ENCODE measurements around the gene CAB39L. TPM values are rescaled to one million over a fixed set of nuclear protein-coding genes. Genes with fewer than 3 reads are reported as not detected.

CAB39L gene
- total RNA-seq, 2 donors from 2014 or later: 5.3 to 8.6 TPM

DNA sequence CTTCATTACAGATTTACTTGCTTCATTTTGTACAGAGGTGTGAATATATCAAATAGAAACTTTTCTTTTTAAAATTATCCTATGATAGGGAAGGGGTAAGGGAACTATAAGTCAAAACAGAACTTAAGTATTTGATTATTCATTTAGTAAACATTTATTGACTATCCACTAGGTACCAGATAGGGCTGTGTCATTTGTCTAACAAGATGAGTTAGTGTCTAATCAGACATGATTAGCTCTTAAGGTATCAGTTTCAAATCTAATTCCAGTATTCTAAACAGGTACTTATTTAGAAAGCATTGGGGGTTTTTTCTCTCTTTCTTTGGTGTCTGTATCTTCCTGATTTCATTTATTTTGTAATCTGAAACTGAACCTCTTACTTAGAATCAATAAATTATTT lies 164.0 kb downstream of the CAB39L start:
- TF ChIP-seq, protein P1, sequence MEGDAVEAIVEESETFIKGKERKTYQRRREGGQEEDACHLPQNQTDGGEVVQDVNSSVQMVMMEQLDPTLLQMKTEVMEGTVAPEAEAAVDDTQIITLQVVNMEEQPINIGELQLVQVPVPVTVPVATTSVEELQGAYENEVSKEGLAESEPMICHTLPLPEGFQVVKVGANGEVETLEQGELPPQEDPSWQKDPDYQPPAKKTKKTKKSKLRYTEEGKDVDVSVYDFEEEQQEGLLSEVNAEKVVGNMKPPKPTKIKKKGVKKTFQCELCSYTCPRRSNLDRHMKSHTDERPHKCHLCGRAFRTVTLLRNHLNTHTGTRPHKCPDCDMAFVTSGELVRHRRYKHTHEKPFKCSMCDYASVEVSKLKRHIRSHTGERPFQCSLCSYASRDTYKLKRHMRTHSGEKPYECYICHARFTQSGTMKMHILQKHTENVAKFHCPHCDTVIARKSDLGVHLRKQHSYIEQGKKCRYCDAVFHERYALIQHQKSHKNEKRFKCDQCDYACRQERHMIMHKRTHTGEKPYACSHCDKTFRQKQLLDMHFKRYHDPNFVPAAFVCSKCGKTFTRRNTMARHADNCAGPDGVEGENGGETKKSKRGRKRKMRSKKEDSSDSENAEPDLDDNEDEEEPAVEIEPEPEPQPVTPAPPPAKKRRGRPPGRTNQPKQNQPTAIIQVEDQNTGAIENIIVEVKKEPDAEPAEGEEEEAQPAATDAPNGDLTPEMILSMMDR (conservative IDR thresholded peaks at IDR 0.05): no peak
- Histone ChIP-seq H3K27ac (ENCODE audit: low read depth, low read length) (no peak overlapping the region), H3K4me1 (ENCODE audit: control insufficient read depth, insufficient read depth, low read length) (no peaks in the 10 kb centered on the region), H3K36me3 (ENCODE audit: control insufficient read depth, insufficient read depth, low read length) (no peaks in the 10 kb centered on the region), H3K27me3 (ENCODE audit: control insufficient read depth, insufficient read depth, low read length, poor library complexity, severe bottlenecking) (no peaks in the 10 kb centered on the region), H3K9ac (ENCODE audit: extremely low read depth, low read length, poor library complexity, severe bottlenecking) (no peak overlapping the region), H3K4me3 (ENCODE audit: low read length) (no peak overlapping the region), H3K9me3 (ENCODE audit: control insufficient read depth, low read length) (no peaks in the 10 kb centered on the region)
- Mint-ChIP-seq H3K9me3 (no peaks in the 10 kb centered on the region), H3K27ac (no peak overlapping the region), H3K4me1 (peaks cover 2% of the 10 kb centered on the region), H3K27me3 (ENCODE audit: insufficient read depth) (no peaks in the 10 kb centered on the region), H3K4me3 (no peak overlapping the region), H3K36me3 (ENCODE audit: low read depth) (no peaks in the 10 kb centered on the region)
- no peak for DNase-seq

DNA sequence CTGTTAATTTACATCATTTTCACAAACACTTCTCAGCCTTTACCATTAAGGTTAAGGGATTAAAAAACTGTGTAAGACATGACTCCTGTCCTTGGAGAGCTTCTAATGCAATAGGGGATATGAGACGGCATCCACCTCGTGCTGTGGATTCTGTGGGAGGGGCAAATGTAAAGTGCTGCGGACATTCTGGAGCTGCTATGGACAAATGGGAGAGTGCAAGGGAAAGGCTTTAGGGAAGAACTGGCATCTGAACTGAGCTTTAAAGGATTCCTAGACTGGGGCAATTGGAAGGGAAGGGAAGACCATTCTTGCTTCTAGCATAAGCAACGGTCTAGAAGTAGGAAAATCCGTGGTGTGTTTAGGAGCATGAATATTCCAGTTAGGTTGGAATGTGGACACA lies 164.8 kb downstream of the CAB39L start:
- H3K27me3 Mint-ChIP-seq (ENCODE audit: insufficient read depth): no peaks in the 10 kb centered on the region
- no peak for DNase-seq

DNA sequence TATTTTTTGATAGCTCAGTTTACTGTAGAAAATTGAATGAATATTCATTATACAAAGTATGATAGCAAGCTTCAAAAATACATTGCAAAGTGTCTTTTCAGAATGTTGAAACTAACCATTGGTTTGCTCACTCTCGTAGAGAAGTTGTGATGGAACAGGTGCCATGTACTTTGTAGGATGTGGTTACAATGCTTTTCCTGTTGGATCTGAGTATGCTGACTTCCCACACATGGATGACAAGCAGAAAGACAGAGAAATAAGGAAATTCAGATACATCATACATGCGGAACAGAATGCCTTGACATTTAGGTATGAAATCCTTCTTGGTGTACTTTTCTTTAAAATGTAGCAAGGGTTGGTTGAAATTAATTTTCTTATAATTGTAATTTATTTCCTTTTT lies 165.7 kb downstream of the CAB39L start:
- Histone ChIP-seq H3K27ac (ENCODE audit: low read depth, low read length) (no peak overlapping the region), H3K27me3 (ENCODE audit: control insufficient read depth, insufficient read depth, low read length, poor library complexity, severe bottlenecking) (peaks cover 3% of the 10 kb centered on the region), H3K36me3 (ENCODE audit: control insufficient read depth, insufficient read depth, low read length) (no peaks in the 10 kb centered on the region), H3K9ac (ENCODE audit: extremely low read depth, low read length, poor library complexity, severe bottlenecking) (no peak overlapping the region), H3K4me3 (ENCODE audit: low read length) (no peak overlapping the region), H3K4me1 (ENCODE audit: control insufficient read depth, insufficient read depth, low read length) (no peaks in the 10 kb centered on the region), H3K9me3 (ENCODE audit: control insufficient read depth, low read length) (no peaks in the 10 kb centered on the region)
- H3K4me3 Mint-ChIP-seq: no peak overlapping the region
- TF ChIP-seq, protein P1 (conservative IDR thresholded peaks at IDR 0.05): no peak
- no peak for DNase-seq
- no peaks in the 10 kb centered on the region for H3K27me3 Mint-ChIP-seq (ENCODE audit: insufficient read depth)
- no peaks in the 10 kb centered on the region for H3K9me3 Mint-ChIP-seq
- no peak overlapping the region for H3K27ac Mint-ChIP-seq
- peaks cover 2% of the 10 kb centered on the region for H3K4me1 Mint-ChIP-seq
- WGBS, 2 experiments (ENCODE audit: insufficient coverage in 1 of 2, insufficient read length in 1 of 2): 85 to 86% methylated on average over 1 to 2 of the region's 2 CpGs
- no peaks in the 10 kb centered on the region for H3K36me3 Mint-ChIP-seq (ENCODE audit: low read depth)

More for the DNA sequence above, 164.8 kb downstream of the CAB39L start:
- H3K27ac ChIP-seq (ENCODE audit: low read depth, low read length): no peak overlapping the region
- Mint-ChIP-seq H3K4me1 (peaks cover 2% of the 10 kb centered on the region), H3K27ac (no peak overlapping the region), H3K4me3 (no peak overlapping the region), H3K36me3 (ENCODE audit: low read depth) (no peaks in the 10 kb centered on the region), H3K9me3 (no peaks in the 10 kb centered on the region)
- no peak overlapping the region for H3K4me3 ChIP-seq (ENCODE audit: low read length)
- H3K36me3 ChIP-seq (ENCODE audit: control insufficient read depth, insufficient read depth, low read length): no peaks in the 10 kb centered on the region
- no peaks in the 10 kb centered on the region for H3K27me3 ChIP-seq (ENCODE audit: control insufficient read depth, insufficient read depth, low read length, poor library complexity, severe bottlenecking)
- no peaks in the 10 kb centered on the region for H3K4me1 ChIP-seq (ENCODE audit: control insufficient read depth, insufficient read depth, low read length)
- WGBS, 2 experiments (ENCODE audit: insufficient coverage in 1 of 2, insufficient read length in 1 of 2): 71 to 81% methylated on average over 5 of the region's 5 CpGs
- TF ChIP-seq, protein P1 (conservative IDR thresholded peaks at IDR 0.05): no peak
- H3K9ac ChIP-seq (ENCODE audit: extremely low read depth, low read length, poor library complexity, severe bottlenecking): no peak overlapping the region
- H3K9me3 ChIP-seq (ENCODE audit: control insufficient read depth, low read length): no peaks in the 10 kb centered on the region
